Muscle layer of colon (tissue), 2 donors: Measurements from ENCODE around the gene WIPF1.

Experiments used
- H3K27ac ChIP-seq: one replicate; pipeline ENCODE4 v1.7.0; 2013; ENCODE audit warnings: low read depth, mild to moderate bottlenecking, low read length, moderate library complexity
- H3K27me3 ChIP-seq, 2 donors: one replicate each; pipeline ENCODE4 v1.7.0; 2013; ENCODE audit warnings: low read length in 2 of 2, mild to moderate bottlenecking in 2 of 2; ENCODE audit not compliant: insufficient read depth in 2 of 2, control insufficient read depth in 1 of 2
- H3K36me3 ChIP-seq: one replicate; pipeline ENCODE4 v1.7.0; 2013; ENCODE audit warnings: mild to moderate bottlenecking, low read length; ENCODE audit not compliant: insufficient read depth
- H3K4me1 ChIP-seq: one replicate; pipeline ENCODE4 v1.7.0; 2013; ENCODE audit warnings: mild to moderate bottlenecking, low read length; ENCODE audit not compliant: insufficient read depth
- H3K4me3 ChIP-seq, 2 donors: one replicate each; pipeline ENCODE4 v1.7.0; 2013; ENCODE audit warnings: low read length in 2 of 2, low read depth in 1 of 2, mild to moderate bottlenecking in 1 of 2, moderate library complexity in 1 of 2
- H3K9ac ChIP-seq: one replicate; pipeline ENCODE4 v1.7.0; 2013; ENCODE audit warnings: low read length
- H3K9me3 ChIP-seq: one replicate; pipeline ENCODE4 v1.7.0; 2013; ENCODE audit warnings: mild to moderate bottlenecking, low read length
- donor health status: abdominal sarcoma.
- donor health status: Adenocarcinoma of cecum.

The WIPF1 gene

GRCh38 chr2:174617718-174618117, 20.1 kb upstream of the WIPF1 start:
- H3K36me3 ChIP-seq: no peaks in the 10 kb centered on the region
- no peaks in the 10 kb centered on the region for H3K27me3 ChIP-seq
- H3K27ac ChIP-seq: no peak overlapping the region
- H3K9ac ChIP-seq: no peak overlapping the region
- no peaks in the 10 kb centered on the region for H3K9me3 ChIP-seq
- no peak overlapping the region for H3K4me3 ChIP-seq
- H3K4me1 ChIP-seq: peaks cover 31% of the 10 kb centered on the region

- Histone ChIP-seq H3K36me3 (no peaks in the 10 kb centered on the region), H3K27ac (no peak overlapping the region), H3K9me3 (no peaks in the 10 kb centered on the region), H3K27me3 (no peaks in the 10 kb centered on the region), H3K4me1 (peaks cover 31% of the 10 kb centered on the region), H3K9ac (no peak overlapping the region), H3K4me3 (no peak overlapping the region)
Observed at GRCh38 chr2:174617120-174617519, 19.5 kb upstream of the WIPF1 start.

DNA sequence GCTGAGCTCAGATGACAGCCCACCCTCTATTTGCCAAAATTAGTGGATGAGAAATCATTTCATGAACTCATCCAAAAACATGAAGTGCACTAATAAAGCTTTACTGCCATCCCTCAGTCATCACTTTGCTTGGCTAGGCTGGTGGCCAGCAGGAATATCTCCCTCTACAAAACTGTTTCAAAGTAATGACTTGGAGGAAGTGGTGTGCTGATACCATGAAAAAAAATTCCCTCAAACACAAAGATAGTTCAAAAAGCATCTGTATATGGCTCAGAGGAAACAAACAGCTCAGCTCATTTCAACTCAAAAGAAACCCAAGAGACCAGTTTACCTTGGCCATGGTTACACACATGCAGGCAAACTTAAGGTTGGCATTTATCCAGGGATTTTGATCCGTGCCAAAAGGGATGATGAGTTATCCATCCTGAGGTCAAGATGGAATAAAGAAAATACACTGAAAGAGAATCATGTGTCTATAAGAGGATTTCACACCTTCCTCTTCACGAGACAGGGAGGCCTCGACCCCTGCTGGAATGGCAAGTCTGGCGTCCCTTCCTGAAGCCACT, 18.4 kb upstream of the WIPF1 start:
- no peak overlapping the region for H3K27ac ChIP-seq
- no peaks in the 10 kb centered on the region for H3K9me3 ChIP-seq
- peaks cover 34% of the 10 kb centered on the region for H3K4me1 ChIP-seq
- no peaks in the 10 kb centered on the region for H3K36me3 ChIP-seq
- H3K27me3 ChIP-seq: no peaks in the 10 kb centered on the region
- H3K4me3 ChIP-seq: no peak overlapping the region
- H3K9ac ChIP-seq: no peak overlapping the region

DNA sequence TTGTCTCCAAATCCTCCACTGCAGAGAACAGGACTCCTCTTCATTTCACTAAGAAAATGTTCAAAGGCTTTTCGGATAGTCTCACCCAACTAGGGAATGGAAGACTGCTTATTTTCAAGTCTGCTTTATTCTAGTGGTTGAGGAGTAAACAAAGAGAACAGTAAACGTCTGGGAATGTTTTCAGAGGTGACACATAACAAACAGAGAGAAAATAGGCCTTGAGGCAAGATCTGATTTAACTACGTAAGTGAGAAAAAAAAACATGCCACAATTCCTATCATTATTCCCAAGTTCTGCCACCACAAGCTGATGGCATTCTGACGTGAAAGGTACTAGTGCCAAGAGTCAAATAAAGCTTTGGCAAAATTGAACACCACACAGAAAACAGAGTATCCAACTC, 16.7 kb upstream of the WIPF1 start:
- Histone ChIP-seq H3K27ac (no peak overlapping the region), H3K4me1 (peaks cover 44% of the 10 kb centered on the region), H3K4me3 (no peak overlapping the region), H3K9me3 (no peaks in the 10 kb centered on the region), H3K9ac (no peak overlapping the region), H3K36me3 (no peaks in the 10 kb centered on the region), H3K27me3 (no peaks in the 10 kb centered on the region)

GRCh38 chr2:174613531-174613930, 15.9 kb upstream of the WIPF1 start:
- Histone ChIP-seq H3K9ac (no peak overlapping the region), H3K4me3 (no peak overlapping the region), H3K27ac (no peak overlapping the region), H3K27me3 (no peaks in the 10 kb centered on the region), H3K9me3 (no peaks in the 10 kb centered on the region), H3K4me1 (peaks cover 48% of the 10 kb centered on the region), H3K36me3 (no peaks in the 10 kb centered on the region)

GRCh38 chr2:174612970-174613369, 15.4 kb upstream of the WIPF1 start:
- Histone ChIP-seq H3K9me3 (no peaks in the 10 kb centered on the region), H3K36me3 (no peaks in the 10 kb centered on the region), H3K4me1 (peaks cover 54% of the 10 kb centered on the region), H3K9ac (no peak overlapping the region), H3K27me3 (no peaks in the 10 kb centered on the region), H3K4me3 (no peak overlapping the region), H3K27ac (no peak overlapping the region)

GRCh38 chr2:174611854-174612253, 14.2 kb upstream of the WIPF1 start:
- Histone ChIP-seq H3K4me1 (peaks cover 58% of the 10 kb centered on the region), H3K4me3 (no peak overlapping the region), H3K9me3 (no peaks in the 10 kb centered on the region), H3K9ac (no peak overlapping the region), H3K27me3 (no peaks in the 10 kb centered on the region), H3K36me3 (no peaks in the 10 kb centered on the region), H3K27ac (no peak overlapping the region)

DNA sequence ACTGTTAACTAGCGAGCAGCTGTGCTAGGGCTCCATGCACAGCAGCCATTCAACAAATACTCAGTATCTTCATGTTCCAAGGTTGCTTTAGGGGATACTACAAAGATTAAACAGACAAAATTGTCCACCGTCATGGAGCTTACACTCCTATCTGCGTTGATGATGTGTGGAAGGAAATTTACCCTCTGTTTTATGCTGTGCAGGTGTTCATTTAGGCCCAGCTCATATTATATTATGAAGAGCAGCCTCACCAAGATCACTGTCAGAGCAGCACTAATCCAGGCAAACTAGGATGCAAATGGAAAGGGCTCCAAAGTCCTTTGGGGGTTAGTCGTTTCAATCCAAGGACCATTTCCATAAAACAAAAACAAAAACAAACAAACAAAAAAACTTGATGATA, 13.4 kb upstream of the WIPF1 start:
- H3K4me3 ChIP-seq: no peak overlapping the region
- no peaks in the 10 kb centered on the region for H3K36me3 ChIP-seq
- peaks cover 62% of the 10 kb centered on the region for H3K4me1 ChIP-seq
- no peak overlapping the region for H3K27ac ChIP-seq
- H3K9ac ChIP-seq: no peak overlapping the region
- H3K27me3 ChIP-seq: no peaks in the 10 kb centered on the region
- H3K9me3 ChIP-seq: no peaks in the 10 kb centered on the region

DNA sequence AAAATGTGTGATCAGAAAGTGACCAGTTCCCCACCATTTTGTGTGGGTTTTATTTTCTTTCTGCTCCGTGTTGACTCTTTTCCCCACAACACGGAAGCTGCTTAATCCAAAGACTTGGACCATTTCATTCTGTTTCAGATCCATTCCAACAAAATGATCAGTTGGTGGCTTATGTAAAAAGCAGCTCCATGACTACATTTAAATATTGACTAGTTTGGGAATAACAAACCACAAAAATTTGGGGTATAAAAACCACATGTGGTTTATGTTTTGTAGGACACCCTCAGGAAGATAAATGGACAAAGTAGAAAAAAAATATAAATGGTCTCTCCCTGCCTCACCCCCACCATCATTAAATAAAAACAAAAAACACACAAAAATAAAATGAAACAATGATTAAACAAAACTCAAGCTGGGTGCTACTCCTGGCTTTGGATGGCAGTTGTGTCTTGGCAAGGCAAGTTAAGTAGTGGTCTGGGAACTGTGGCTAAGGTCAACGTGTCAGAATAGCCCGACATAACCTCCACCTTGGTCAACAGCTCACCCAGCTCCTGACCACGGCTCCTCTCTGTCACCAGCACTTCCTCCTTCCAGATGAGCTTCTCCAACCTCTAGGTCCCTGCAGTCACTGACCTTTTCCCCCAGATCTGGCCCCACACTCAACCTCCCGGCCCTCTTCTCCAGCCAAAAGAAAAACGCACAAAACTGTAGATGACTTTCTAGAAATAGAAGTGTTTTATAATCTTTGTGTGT, 12.8 kb upstream of the WIPF1 start:
- no peak overlapping the region for H3K4me3 ChIP-seq
- H3K36me3 ChIP-seq: no peaks in the 10 kb centered on the region
- H3K9me3 ChIP-seq: no peaks in the 10 kb centered on the region
- H3K27me3 ChIP-seq: no peaks in the 10 kb centered on the region
- H3K9ac ChIP-seq: no peak overlapping the region
- H3K27ac ChIP-seq: no peak overlapping the region
- H3K4me1 ChIP-seq: peaks cover 60% of the 10 kb centered on the region

GRCh38 chr2:174609261-174609660, 11.7 kb upstream of the WIPF1 start:
- no peak overlapping the region for H3K4me3 ChIP-seq

GRCh38 chr2:174608866-174609214, 11.2 kb upstream of the WIPF1 start:
- no peak overlapping the region for H3K9ac ChIP-seq
- no peak overlapping the region for H3K27ac ChIP-seq
- H3K9me3 ChIP-seq: no peaks in the 10 kb centered on the region
- H3K36me3 ChIP-seq: no peaks in the 10 kb centered on the region
- peaks cover 51% of the 10 kb centered on the region for H3K4me1 ChIP-seq
- H3K27me3 ChIP-seq: no peaks in the 10 kb centered on the region
- no peak overlapping the region for H3K4me3 ChIP-seq

More at GRCh38 chr2:174609261-174609660, 11.7 kb upstream of the WIPF1 start:
- no peaks in the 10 kb centered on the region for H3K9me3 ChIP-seq
- peaks cover 55% of the 10 kb centered on the region for H3K4me1 ChIP-seq
- no peak overlapping the region for H3K27ac ChIP-seq
- H3K9ac ChIP-seq: no peak overlapping the region
- H3K36me3 ChIP-seq: no peaks in the 10 kb centered on the region
- H3K27me3 ChIP-seq: no peaks in the 10 kb centered on the region
